Measurements from ENCODE around the gene BID. TPM values are rescaled to one million over a fixed set of nuclear protein-coding genes. Genes with fewer than 3 reads are reported as not detected.

BID gene
- total RNA-seq, 4 donors from 2014 or later, result 16.5 to 35.1 (median 27.5) TPM

- Histone ChIP-seq H3K36me3 (no peaks in the 10 kb centered on the region), H3K27ac (peak overlapping the region; percentile 77 to 90 (median 83)), H3K9me3 (no peaks in the 10 kb centered on the region), H3K27me3 (no peaks in the 10 kb centered on the region), H3K4me1 (peaks cover 0 to 37% (median 21%) of the 10 kb centered on the region in 4 donors), H3K4me3 (peak overlapping the region; percentile 77 to 99 (median 92))
- DNase-seq, result peak; percentile 53 to 77 (median 71)
- TF ChIP-seq, protein P1, sequence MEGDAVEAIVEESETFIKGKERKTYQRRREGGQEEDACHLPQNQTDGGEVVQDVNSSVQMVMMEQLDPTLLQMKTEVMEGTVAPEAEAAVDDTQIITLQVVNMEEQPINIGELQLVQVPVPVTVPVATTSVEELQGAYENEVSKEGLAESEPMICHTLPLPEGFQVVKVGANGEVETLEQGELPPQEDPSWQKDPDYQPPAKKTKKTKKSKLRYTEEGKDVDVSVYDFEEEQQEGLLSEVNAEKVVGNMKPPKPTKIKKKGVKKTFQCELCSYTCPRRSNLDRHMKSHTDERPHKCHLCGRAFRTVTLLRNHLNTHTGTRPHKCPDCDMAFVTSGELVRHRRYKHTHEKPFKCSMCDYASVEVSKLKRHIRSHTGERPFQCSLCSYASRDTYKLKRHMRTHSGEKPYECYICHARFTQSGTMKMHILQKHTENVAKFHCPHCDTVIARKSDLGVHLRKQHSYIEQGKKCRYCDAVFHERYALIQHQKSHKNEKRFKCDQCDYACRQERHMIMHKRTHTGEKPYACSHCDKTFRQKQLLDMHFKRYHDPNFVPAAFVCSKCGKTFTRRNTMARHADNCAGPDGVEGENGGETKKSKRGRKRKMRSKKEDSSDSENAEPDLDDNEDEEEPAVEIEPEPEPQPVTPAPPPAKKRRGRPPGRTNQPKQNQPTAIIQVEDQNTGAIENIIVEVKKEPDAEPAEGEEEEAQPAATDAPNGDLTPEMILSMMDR (IDR thresholded peaks at IDR 0.05), result no peak
- no peak for TF ChIP-seq POLR2A (IDR thresholded peaks at IDR 0.05)
Observed at GRCh38 chr22:17773606-17774205, 563 bp downstream of the BID start.

DNA sequence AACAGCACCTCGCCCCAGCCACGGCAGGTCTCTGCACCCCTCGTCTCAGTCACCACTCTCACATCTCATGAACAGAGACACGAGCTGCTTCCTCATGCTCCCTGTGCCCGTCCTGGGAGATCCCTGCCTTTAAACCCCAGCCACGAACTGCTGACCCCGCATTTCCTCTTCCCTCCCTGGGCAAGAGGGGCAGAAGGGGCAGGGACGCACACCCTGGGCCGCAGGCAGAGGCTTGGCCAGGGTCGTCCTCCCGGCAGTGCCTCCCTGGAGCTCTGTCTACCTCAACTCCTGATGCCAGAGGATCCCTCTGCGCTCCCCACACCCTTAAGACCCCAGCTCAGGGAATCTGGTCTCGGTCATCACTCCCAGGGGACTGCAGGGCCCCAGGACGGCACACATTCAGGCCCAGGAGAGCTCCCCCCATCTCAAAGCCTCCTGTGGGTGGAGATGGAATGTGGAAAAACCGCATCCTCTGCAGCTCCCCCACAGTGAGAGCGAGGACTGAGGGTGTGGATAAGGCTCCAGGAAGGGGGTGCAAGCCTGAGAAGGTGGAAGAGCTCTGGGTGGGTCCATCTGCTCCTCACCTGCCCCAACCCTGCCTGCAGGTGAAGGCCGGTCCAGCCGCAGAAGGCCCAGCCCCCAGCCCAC lies 1.2 kb downstream of the BID start:
- Histone ChIP-seq H3K27ac (peak overlapping the region in 3 of 4 donors; percentile 77 to 90 (median 86)), H3K9me3 (no peaks in the 10 kb centered on the region), H3K4me3 (peak overlapping the region; percentile 77 to 99 (median 92)), H3K4me1 (peaks cover 0 to 38% (median 26%) of the 10 kb centered on the region in 4 donors), H3K27me3 (no peaks in the 10 kb centered on the region), H3K36me3 (no peaks in the 10 kb centered on the region)
- TF ChIP-seq POLR2A (IDR thresholded peaks at IDR 0.05), result no peak
- TF ChIP-seq, protein P1 (IDR thresholded peaks at IDR 0.05), result no peak
- peak in 1 of 3 donors; percentile 47 for DNase-seq

DNA sequence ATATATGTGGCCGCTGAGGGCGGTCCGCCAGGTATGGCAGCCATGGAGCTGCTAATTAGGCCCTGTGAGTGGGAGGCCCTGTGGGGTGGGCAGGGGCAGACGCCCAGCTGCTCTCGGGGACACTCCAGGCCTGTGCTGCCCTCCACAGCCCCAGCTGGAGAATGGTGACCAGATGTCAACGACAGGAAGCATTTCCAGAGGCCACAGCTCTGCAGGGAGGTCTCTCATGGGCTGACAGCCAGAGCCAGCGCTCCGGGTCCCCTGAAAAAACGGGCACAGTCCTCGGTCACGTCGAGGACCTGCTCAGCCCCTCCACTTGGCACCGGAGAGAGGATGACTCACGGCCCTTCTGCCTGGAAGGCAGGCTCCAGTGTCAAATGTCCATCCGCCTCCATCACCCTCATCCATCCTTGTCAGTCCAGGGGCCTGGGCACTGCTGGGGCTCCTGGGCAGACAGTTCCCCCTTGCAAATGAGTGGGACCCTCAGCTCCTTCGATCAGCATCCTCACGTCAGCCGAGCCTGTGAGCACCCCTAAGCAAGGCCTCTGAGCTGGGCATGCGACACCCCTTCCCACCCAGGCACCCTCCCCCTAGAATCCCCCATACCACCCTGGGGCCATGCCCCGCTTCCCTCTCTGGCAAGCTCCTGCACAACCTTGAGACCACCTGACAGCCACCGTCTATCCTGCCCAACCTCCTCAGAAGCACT lies 1.9 kb downstream of the BID start:
- Histone ChIP-seq H3K9me3 (no peaks in the 10 kb centered on the region), H3K27me3 (no peaks in the 10 kb centered on the region), H3K27ac (peak overlapping the region in 1 of 4 donors; percentile 90), H3K4me1 (peaks cover 0 to 39% (median 27%) of the 10 kb centered on the region in 4 donors), H3K4me3 (peak overlapping the region in 2 of 4 donors; percentile 91 to 99), H3K36me3 (no peaks in the 10 kb centered on the region)
- TF ChIP-seq, protein P1 (IDR thresholded peaks at IDR 0.05), result no peak
- TF ChIP-seq POLR2A (IDR thresholded peaks at IDR 0.05), result no peak
- DNase-seq, result peak in 1 of 3 donors; percentile 46

DNA sequence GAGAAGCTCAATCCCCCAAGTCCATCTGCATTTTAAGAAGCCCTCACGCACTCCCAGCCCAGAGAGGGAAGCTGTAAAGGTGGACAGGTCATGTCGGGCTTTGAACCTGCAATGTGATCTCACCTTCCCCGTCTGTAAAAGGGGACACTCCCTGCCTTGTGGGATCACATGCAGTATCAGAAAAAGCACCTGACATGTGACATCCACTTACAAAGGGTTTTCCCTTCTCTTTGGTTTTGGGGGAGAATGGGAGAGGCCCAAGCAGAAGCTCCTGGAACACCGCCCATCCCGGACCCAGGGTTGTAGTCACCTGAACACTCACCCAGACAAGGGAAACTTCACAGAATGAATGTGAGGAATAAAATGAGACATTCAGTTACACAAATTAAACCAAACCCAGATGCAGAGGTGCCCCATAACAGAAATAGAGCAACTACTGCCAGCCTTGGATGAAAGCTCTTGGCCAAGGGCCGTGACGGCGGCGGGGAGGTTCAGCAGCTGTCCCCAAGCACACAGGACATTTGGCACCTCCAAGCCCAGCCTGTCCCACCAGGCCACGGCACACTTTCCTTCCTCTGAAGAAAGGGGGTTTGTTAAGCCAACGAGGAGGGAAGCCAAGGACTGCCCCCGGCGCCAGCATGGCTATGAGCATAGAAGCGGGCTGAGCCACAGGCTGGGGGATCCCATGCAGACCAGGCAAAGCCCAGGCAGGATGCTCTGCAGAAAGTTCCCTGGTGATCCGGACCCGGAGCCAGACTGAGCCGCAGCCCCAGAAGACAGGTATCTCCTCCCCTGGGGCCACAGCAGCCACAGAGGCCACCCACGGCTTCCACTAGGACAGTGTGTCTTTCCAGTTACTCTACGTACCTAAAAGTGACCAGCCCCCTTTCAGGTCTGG lies 3.8 kb downstream of the BID start:
- Histone ChIP-seq H3K36me3 (no peaks in the 10 kb centered on the region), H3K4me1 (peaks cover 0 to 36% (median 25%) of the 10 kb centered on the region in 4 donors), H3K27ac (peak overlapping the region in 1 of 4 donors; percentile 43), H3K4me3 (no peak overlapping the region), H3K27me3 (no peaks in the 10 kb centered on the region), H3K9me3 (no peaks in the 10 kb centered on the region)
- TF ChIP-seq, protein P1 (IDR thresholded peaks at IDR 0.05), result no peak
- TF ChIP-seq POLR2A (IDR thresholded peaks at IDR 0.05), result no peak
- DNase-seq, result peak in 1 of 3 donors; percentile 47

GRCh38 chr22:17769716-17770082 lies 4.6 kb downstream of the BID start:
- Histone ChIP-seq H3K4me3 (no peak overlapping the region), H3K27ac (peak overlapping the region in 2 of 4 donors; percentile 31 to 43), H3K4me1 (peaks cover 0 to 36% (median 21%) of the 10 kb centered on the region in 4 donors), H3K9me3 (no peaks in the 10 kb centered on the region), H3K36me3 (no peaks in the 10 kb centered on the region), H3K27me3 (no peaks in the 10 kb centered on the region)
- DNase-seq, result peak in 2 of 3 donors; percentile 73 to 79
- TF ChIP-seq, protein P1 (IDR thresholded peaks at IDR 0.05), result no peak
- TF ChIP-seq POLR2A (IDR thresholded peaks at IDR 0.05), result no peak

Data from Peyer's patch (tissue), 4 donors.